WI38 (cell line): ENCODE data around the gene GDF3.

Experiments used
- H3K4me3 ChIP-seq: 2 replicates; pipeline ENCODE4 v1.5.1; 2011; ENCODE audit warnings: low read depth, mild to moderate bottlenecking, control low read depth, low read length
- TF ChIP-seq, protein P1 (sequence below): IDR thresholded peaks from 2 replicates; pipeline ENCODE4 v1.5.1; 2012; ENCODE audit warnings: low read depth, mild to moderate bottlenecking, control low read depth, low read length

GDF3 gene

GRCh38 chr12:7716381-7716780 lies 20.8 kb upstream of the GDF3 start:
- TF ChIP-seq, protein P1, sequence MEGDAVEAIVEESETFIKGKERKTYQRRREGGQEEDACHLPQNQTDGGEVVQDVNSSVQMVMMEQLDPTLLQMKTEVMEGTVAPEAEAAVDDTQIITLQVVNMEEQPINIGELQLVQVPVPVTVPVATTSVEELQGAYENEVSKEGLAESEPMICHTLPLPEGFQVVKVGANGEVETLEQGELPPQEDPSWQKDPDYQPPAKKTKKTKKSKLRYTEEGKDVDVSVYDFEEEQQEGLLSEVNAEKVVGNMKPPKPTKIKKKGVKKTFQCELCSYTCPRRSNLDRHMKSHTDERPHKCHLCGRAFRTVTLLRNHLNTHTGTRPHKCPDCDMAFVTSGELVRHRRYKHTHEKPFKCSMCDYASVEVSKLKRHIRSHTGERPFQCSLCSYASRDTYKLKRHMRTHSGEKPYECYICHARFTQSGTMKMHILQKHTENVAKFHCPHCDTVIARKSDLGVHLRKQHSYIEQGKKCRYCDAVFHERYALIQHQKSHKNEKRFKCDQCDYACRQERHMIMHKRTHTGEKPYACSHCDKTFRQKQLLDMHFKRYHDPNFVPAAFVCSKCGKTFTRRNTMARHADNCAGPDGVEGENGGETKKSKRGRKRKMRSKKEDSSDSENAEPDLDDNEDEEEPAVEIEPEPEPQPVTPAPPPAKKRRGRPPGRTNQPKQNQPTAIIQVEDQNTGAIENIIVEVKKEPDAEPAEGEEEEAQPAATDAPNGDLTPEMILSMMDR, result no peak
- H3K4me3 ChIP-seq, result no peak overlapping the region

DNA sequence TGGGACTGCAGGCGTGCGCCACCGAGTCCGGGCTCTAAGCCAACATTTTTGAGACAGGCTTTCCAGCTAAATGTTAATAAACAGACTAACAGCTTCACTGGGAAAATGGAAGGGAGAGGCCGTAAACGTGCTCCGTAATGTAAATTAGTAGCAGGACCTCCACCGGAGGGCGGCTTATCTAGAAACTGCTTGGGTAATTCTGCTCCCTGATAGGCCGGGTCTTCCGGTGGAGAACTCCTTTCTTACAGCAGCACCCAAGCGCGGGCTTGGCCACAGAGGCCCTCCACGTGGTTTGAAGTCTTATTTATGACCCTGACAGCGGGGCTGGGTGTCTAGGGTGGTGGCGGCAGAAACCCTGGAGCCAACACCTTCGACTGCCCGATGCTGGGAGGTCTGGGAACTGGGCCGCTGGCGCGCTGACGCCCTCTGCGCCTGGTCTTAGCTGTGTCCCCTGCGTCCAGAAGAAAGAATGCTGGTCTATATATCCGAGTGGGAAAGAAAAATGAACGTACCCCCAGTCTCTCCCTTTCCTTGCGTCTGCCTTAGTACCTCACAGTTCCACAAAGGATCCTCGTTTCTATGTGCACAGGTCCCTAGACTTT lies 17.4 kb upstream of the GDF3 start:
- no peak overlapping the region for H3K4me3 ChIP-seq
- TF ChIP-seq, protein P1, result no peak

DNA sequence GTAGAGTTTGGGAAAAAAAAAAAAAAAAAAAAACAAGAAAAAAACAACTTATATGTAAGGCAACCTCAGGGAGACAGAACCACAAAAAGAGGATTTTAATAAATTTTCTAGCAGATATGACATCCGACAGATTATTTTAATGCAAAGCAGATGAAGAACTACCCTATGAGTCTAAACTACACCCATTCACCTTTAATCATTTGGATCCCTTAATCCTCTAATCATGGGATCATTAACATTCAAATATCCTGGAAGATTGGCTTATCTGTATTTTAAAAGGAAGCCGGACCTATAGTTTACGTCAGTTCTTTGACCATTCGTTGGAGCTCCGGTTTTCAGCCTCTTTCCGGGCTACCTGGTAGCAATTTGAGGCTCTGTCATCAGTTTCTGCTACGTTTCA lies 15.6 kb upstream of the GDF3 start, which contains the start of gene DPPA3:
DPPA3 (plus strand) TSS at position 301 of the 400 bp plus-strand sequence. CDS start 138 bp downstream, outside the sequence.
- TF ChIP-seq, protein P1, result no peak
- H3K4me3 ChIP-seq, result no peak within 1 kb of the TSS

- H3K4me3 ChIP-seq, result no peak overlapping the region
- TF ChIP-seq, protein P1, result no peak
Measured at GRCh38 chr12:7709969-7710675, 14.5 kb upstream of the GDF3 start.

GRCh38 chr12:7705846-7706245 lies 10.3 kb upstream of the GDF3 start:
- TF ChIP-seq, protein P1, result no peak
- H3K4me3 ChIP-seq, result no peak overlapping the region

GRCh38 chr12:7695237-7695560 lies 376 bp downstream of the GDF3 start:
- no peak overlapping the region for H3K4me3 ChIP-seq
- TF ChIP-seq, protein P1, result no peak

GRCh38 chr12:7694556-7695236 lies 879 bp downstream of the GDF3 start:
- no peak overlapping the region for H3K4me3 ChIP-seq
- TF ChIP-seq, protein P1, result no peak
